WTC11 (cell line): Measurements from ENCODE around the gene CEP135. TPM values are rescaled to one million over a fixed set of nuclear protein-coding genes. Genes with fewer than 3 reads are reported as not detected.

ENCODE experiments used
- ATAC-seq: fragments of 200-7000 bp; cut with Tn5 transposase; 2 replicates; pipeline ENCODE4 v1.10.0; 2021; ENCODE audit warnings: mild to moderate bottlenecking, moderate library complexity
- CTCF ChIA-PET: fragments of 300-600 bp; sonication (Branson Sonifier 250); formaldehyde crosslinking; loops from one replicate; lab custom pipeline; 2021; ENCODE audit warnings: antibody characterized with exemption; lab: Charles Lee
- POLR2A ChIA-PET: fragments of 350-600 bp; sonication (Branson Sonifier 250); formaldehyde crosslinking; loops from one replicate; lab custom pipeline; 2021; ENCODE audit warnings: antibody characterized with exemption; lab: Charles Lee
- DNase-seq: peaks from one replicate; pipeline ENCODE4 v3.0.0; 2021; ENCODE audit warnings: low spot score
- H3K27ac Mint-ChIP-seq: 2 replicates; pipeline ENCODE4 v1.8.0; 2021; ENCODE audit warnings: mixed read lengths
- H3K27me3 Mint-ChIP-seq: 2 replicates; pipeline ENCODE4 v1.8.0; 2021; ENCODE audit warnings: low read depth, mild to moderate bottlenecking, moderate library complexity, mixed read lengths
- H3K36me3 Mint-ChIP-seq: 2 replicates; pipeline ENCODE4 v1.8.0; 2021; ENCODE audit warnings: mixed read lengths
- H3K4me1 Mint-ChIP-seq: 2 replicates; pipeline ENCODE4 v1.8.0; 2022; ENCODE audit warnings: mixed read lengths
- H3K4me3 Mint-ChIP-seq: 2 replicates; pipeline ENCODE4 v1.8.0; 2021; ENCODE audit warnings: mild to moderate bottlenecking, moderate library complexity, mixed read lengths
- H3K9me3 Mint-ChIP-seq: 2 replicates; pipeline ENCODE4 v1.8.0; 2021; ENCODE audit warnings: mixed read lengths
- AR ChIP-seq: fragments of 250-450 bp; sonication (Bioruptor Pico); IDR thresholded peaks from 2 replicates; pipeline ENCODE4 v1.9.0; 2021; ENCODE audit warnings: mild to moderate bottlenecking
- ATF2 ChIP-seq: sonication (generic); formaldehyde crosslinking; IDR thresholded peaks from 2 replicates; pipeline ENCODE4 v1.8.1; 2022; ENCODE audit warnings: low read depth, missing genetic modification reagents, borderline replicate concordance
- CDX4 ChIP-seq: fragments of 250-450 bp; sonication (Bioruptor Pico); IDR thresholded peaks from 2 replicates; pipeline ENCODE4 v1.9.0; 2021; ENCODE audit warnings: moderate library complexity, mild to moderate bottlenecking, inconsistent platforms, borderline replicate concordance
- ELF4 ChIP-seq: sonication (generic); formaldehyde crosslinking; IDR thresholded peaks from 2 replicates; pipeline ENCODE4 v1.8.1; 2022; ENCODE audit warnings: low read depth, mild to moderate bottlenecking, moderate library complexity, missing genetic modification reagents
- ETV6 ChIP-seq: sonication (generic); formaldehyde crosslinking; IDR thresholded peaks from 2 replicates; pipeline ENCODE4 v1.8.1; 2022; ENCODE audit warnings: mild to moderate bottlenecking, missing genetic modification reagents
- FOXP1 ChIP-seq: sonication (generic); formaldehyde crosslinking; IDR thresholded peaks from 2 replicates; pipeline ENCODE4 v1.8.0; 2022; ENCODE audit warnings: missing genetic modification reagents, mild to moderate bottlenecking, moderate library complexity, borderline replicate concordance
- HMGXB4 ChIP-seq: sonication (generic); formaldehyde crosslinking; IDR thresholded peaks from 2 replicates; pipeline ENCODE4 v1.8.1; 2023; ENCODE audit warnings: mild to moderate bottlenecking, moderate library complexity, missing genetic modification reagents
- IRF2 ChIP-seq: sonication (generic); formaldehyde crosslinking; IDR thresholded peaks from 2 replicates; pipeline ENCODE4 v1.8.0; 2022; ENCODE audit warnings: low read depth, missing genetic modification reagents, borderline replicate concordance
- NFE2L1 ChIP-seq: sonication (generic); formaldehyde crosslinking; IDR thresholded peaks from 2 replicates; pipeline ENCODE4 v1.8.1; 2023; ENCODE audit warnings: missing genetic modification reagents
- NR1H2 ChIP-seq: sonication (generic); formaldehyde crosslinking; IDR thresholded peaks from 2 replicates; pipeline ENCODE4 v1.9.0; 2021; ENCODE audit warnings: mild to moderate bottlenecking, moderate library complexity, missing genetic modification reagents
- SMAD3 ChIP-seq: sonication (generic); formaldehyde crosslinking; IDR thresholded peaks from 2 replicates; pipeline ENCODE4 v1.8.0; 2022; ENCODE audit warnings: missing genetic modification reagents, mild to moderate bottlenecking, borderline replicate concordance
- SMAD4 ChIP-seq: sonication (generic); formaldehyde crosslinking; IDR thresholded peaks from 2 replicates; pipeline ENCODE4 v1.8.0; 2022; ENCODE audit warnings: mild to moderate bottlenecking, missing genetic modification reagents
- STAT6 ChIP-seq: sonication (generic); formaldehyde crosslinking; conservative IDR thresholded peaks from 2 replicates; pipeline ENCODE4 v1.8.1; 2023; ENCODE audit warnings: mild to moderate bottlenecking, low read depth, missing genetic modification reagents, moderate library complexity
- TP53 ChIP-seq: sonication (generic); formaldehyde crosslinking; IDR thresholded peaks from 2 replicates; pipeline ENCODE4 v1.8.1; 2023; ENCODE audit warnings: mild to moderate bottlenecking, missing genetic modification reagents
- USF2 ChIP-seq: sonication (generic); formaldehyde crosslinking; IDR thresholded peaks from 2 replicates; pipeline ENCODE4 v1.8.1; 2023; ENCODE audit warnings: mild to moderate bottlenecking, missing genetic modification reagents, moderate library complexity
- ZNF219 ChIP-seq: sonication (generic); formaldehyde crosslinking; IDR thresholded peaks from 2 replicates; pipeline ENCODE4 v1.8.0; 2023; ENCODE audit warnings: missing genetic modification reagents, mild to moderate bottlenecking, borderline replicate concordance
- ZNF281 ChIP-seq: sonication (generic); formaldehyde crosslinking; IDR thresholded peaks from 2 replicates; pipeline ENCODE4 v1.8.0; 2023; ENCODE audit warnings: mild to moderate bottlenecking, missing genetic modification reagents
- ZSCAN18 ChIP-seq: fragments of 250-450 bp; sonication (Bioruptor Pico); IDR thresholded peaks from 2 replicates; pipeline ENCODE4 v2.1.2; 2022; ENCODE audit warnings: mild to moderate bottlenecking, moderate library complexity
- total RNA-seq: library from RNA; stranded (reverse); gene quantifications from 3 replicates; pipeline ENCODE4 v1.2.3, GENCODE V29; 2021

Gene CEP135
- total RNA-seq, 1 experiment from 2014 or later, result 13.6 TPM

GRCh38 chr4:55912249-55912648, 36.5 kb upstream of the CEP135 start (continued):
- TF ChIP-seq AR (no peak), ATF2 (CRISPR knock-in tag) (no peak)

- peaks cover 9% of the 10 kb centered on the region for H3K9me3 Mint-ChIP-seq
- ChIA-PET CTCF (no interaction called here), POLR2A (no interaction called here)
- peaks cover 7% of the 10 kb centered on the region for H3K4me1 Mint-ChIP-seq
- DNase-seq (no peak), ATAC-seq (no peak)
- H3K4me3 Mint-ChIP-seq, result no peak overlapping the region
- no peak overlapping the region for H3K27ac Mint-ChIP-seq
- no peaks in the 10 kb centered on the region; the same call in 1 of the 2 replicates for H3K27me3 Mint-ChIP-seq
- H3K36me3 Mint-ChIP-seq, result no peaks in the 10 kb centered on the region
- TF ChIP-seq USF2 (CRISPR knock-in tag) (0 out of 2 replicates have a peak, but pooled peaks have one; percentile 11), SMAD3 (CRISPR knock-in tag) (no peak)
- TF ChIP-seq, all 79 proteins: peak for 1
These were observed 28.2 kb upstream of the CEP135 start for GRCh38 chr4:55920571-55920970.

GRCh38 chr4:55921093-55921492, 27.7 kb upstream of the CEP135 start:
- Mint-ChIP-seq H3K36me3 (no peaks in the 10 kb centered on the region), H3K27ac (no peak overlapping the region), H3K9me3 (peaks cover 10% of the 10 kb centered on the region), H3K4me1 (peaks cover 10% of the 10 kb centered on the region), H3K4me3 (no peak overlapping the region), H3K27me3 (no peaks in the 10 kb centered on the region; the same call in 1 of the 2 replicates)
- no peak for ATAC-seq
- ChIA-PET CTCF (no interaction called here), POLR2A (interaction anchor here (0.6 kb wide), 1 partner anchor 28 kb away, joined by 3 read pairs; no protein-coding TSS in a partner anchor)
- no peak for DNase-seq
- TF ChIP-seq CDX4 (no peak), NR1H2 (no peak), SMAD4 (CRISPR knock-in tag) (no peak), NFE2L1 (CRISPR knock-in tag) (no peak), IRF2 (CRISPR knock-in tag) (no peak), ELF4 (CRISPR knock-in tag) (no peak), STAT6 (CRISPR knock-in tag) (no peak), FOXP1 (CRISPR knock-in tag) (no peak), ZNF219 (no peak), ZNF281 (CRISPR knock-in tag) (no peak), HMGXB4 (CRISPR knock-in tag) (no peak), ETV6 (CRISPR knock-in tag) (no peak), ZSCAN18 (CRISPR knock-in tag) (no peak), TP53 (CRISPR knock-in tag) (no peak)
